SK-N-SH treated with all-trans-retinoic acid at 6 μM for 48 hours (cell line): ENCODE measurements around the gene KIAA0513.

ENCODE experiments used
- ARNTL ChIP-seq: fragments of 450-650 bp; formaldehyde crosslinking; IDR thresholded peaks from 2 replicates; pipeline ENCODE4 v1.5.0; 2020; ENCODE audit warnings: low read depth, mild to moderate bottlenecking, moderate library complexity, borderline replicate concordance
- BACH2 ChIP-seq: fragments of 250-450 bp; sonication (Bioruptor Pico); IDR thresholded peaks from 2 replicates; pipeline ENCODE4 v1.9.0; 2021; ENCODE audit warnings: mild to moderate bottlenecking, borderline replicate concordance
- CSDC2 ChIP-seq: fragments of 250-450 bp; sonication (Bioruptor Pico); IDR thresholded peaks from 2 replicates; pipeline ENCODE4 v1.5.0; 2020; ENCODE audit warnings: mild to moderate bottlenecking, moderate library complexity
- CSRNP3 ChIP-seq: fragments of 250-450 bp; sonication (Bioruptor Pico); IDR thresholded peaks from 2 replicates; pipeline ENCODE4 v1.5.1; 2021; ENCODE audit warnings: mild to moderate bottlenecking, moderate library complexity
- ESRRG ChIP-seq: fragments of 250-450 bp; sonication (Bioruptor Pico); IDR thresholded peaks from 2 replicates; pipeline ENCODE4 v1.6.1; 2021; ENCODE audit warnings: mild to moderate bottlenecking
- GLIS3 ChIP-seq: fragments of 250-450 bp; sonication (Bioruptor Pico); IDR thresholded peaks from 2 replicates; pipeline ENCODE4 v1.5.0; 2020; ENCODE audit warnings: mild to moderate bottlenecking, moderate library complexity
- ISL1 ChIP-seq: fragments of 250-450 bp; sonication (Bioruptor Pico); IDR thresholded peaks from 2 replicates; pipeline ENCODE4 v2.1.2; 2022; ENCODE audit warnings: mild to moderate bottlenecking, moderate library complexity
- PATZ1 ChIP-seq: fragments of 250-450 bp; sonication (Bioruptor Pico); IDR thresholded peaks from 2 replicates; pipeline ENCODE4 v1.8.0; 2020; ENCODE audit warnings: mild to moderate bottlenecking, moderate library complexity, borderline replicate concordance
- RARB ChIP-seq: fragments of 250-450 bp; sonication (Bioruptor Pico); IDR thresholded peaks from 2 replicates; pipeline ENCODE4 v1.8.0; 2021; ENCODE audit warnings: mild to moderate bottlenecking, moderate library complexity
- SNAI2 ChIP-seq: fragments of 250-450 bp; sonication (Bioruptor Pico); IDR thresholded peaks from 2 replicates; pipeline ENCODE4 v1.5.0; 2020; ENCODE audit warnings: mild to moderate bottlenecking, moderate library complexity
- TOX ChIP-seq: fragments of 250-450 bp; sonication (Bioruptor Pico); IDR thresholded peaks from 2 replicates; pipeline ENCODE4 v1.8.0; 2021; ENCODE audit warnings: mild to moderate bottlenecking, moderate library complexity, borderline replicate concordance
- TSHZ2 ChIP-seq: fragments of 250-450 bp; sonication (Bioruptor Pico); IDR thresholded peaks from 2 replicates; pipeline ENCODE4 v1.5.0; 2020; ENCODE audit warnings: mild to moderate bottlenecking, moderate library complexity
- ZFP3 ChIP-seq: fragments of 250-450 bp; sonication (Bioruptor Pico); IDR thresholded peaks from 2 replicates; pipeline ENCODE4 v1.5.0; 2020; ENCODE audit warnings: mild to moderate bottlenecking, moderate library complexity

GRCh38 chr16:85031451-85031850, 3.9 kb downstream of the KIAA0513 start:
- TF ChIP-seq ZFP3 (CRISPR knock-in tag), result no peak
- no peak for TF ChIP-seq GLIS3
- TF ChIP-seq TOX, result no peak
- TF ChIP-seq CSDC2, result no peak
- TF ChIP-seq SNAI2, result no peak
- no peak for TF ChIP-seq CSRNP3
- no peak for TF ChIP-seq RARB
- TF ChIP-seq TSHZ2 (CRISPR knock-in tag), result no peak
- no peak for TF ChIP-seq ESRRG (CRISPR knock-in tag)
- TF ChIP-seq PATZ1, result no peak
- no peak for TF ChIP-seq ARNTL (CRISPR knock-in tag)
- TF ChIP-seq BACH2, result no peak
- no peak for TF ChIP-seq ISL1 (CRISPR knock-in tag)
